ENCODE results near the gene NOX1.
"Not testable (repeated sequence)": the region's sequence is repeated elsewhere in the genome, so short reads cannot be mapped to it uniquely, and the experiment has no call there.

Gene NOX1

GRCh38 chrX:100830547-100830946 lies 43.6 kb downstream of the NOX1 start:
- H3K9me3 ChIP-seq (replicated peaks in 1 of 11), result no peaks in the 10 kb centered on the region
- peak overlapping the region in 2 of 11 experiments; percentile 47 to 52; a peak in 4 of 22 replicates for H3K4me2 ChIP-seq
- 0 out of 22 replicates have a peak overlapping the region, but pooled peaks of 2 of the 11 experiments have one; percentile 4 to 8 for H3K9ac ChIP-seq
- no peak overlapping the region for H3K4me3 ChIP-seq
- H3K27me3 ChIP-seq, result no peaks in the 10 kb centered on the region
- TF ChIP-seq Cebpa-rat (IDR thresholded peaks at IDR 0.05), result no peak
- H3K36me3 ChIP-seq, result peaks cover 51 to 98% (median 76%) of the 10 kb centered on the region in 11 experiments
- peaks cover 0 to 22% (median 10%) of the 10 kb centered on the region in 10 experiments; a peak in 11 of 20 replicates for H3K4me1 ChIP-seq
- H4K20me1 ChIP-seq, result no peaks in the 10 kb centered on the region
- peak overlapping the region in 8 of 11 experiments; percentile 10 to 52 (median 36); a peak in 12 of 22 replicates for H3K27ac ChIP-seq

- no peaks in the 10 kb centered on the region for H3K27me3 ChIP-seq
- peak overlapping the region in 4 of 11 experiments; percentile 4 to 40 (median 8); a peak in 4 of 22 replicates for H3K9ac ChIP-seq
- H3K36me3 ChIP-seq, result peaks cover 53 to 98% (median 77%) of the 10 kb centered on the region in 11 experiments
- no peak overlapping the region for H3K4me3 ChIP-seq
- H3K4me1 ChIP-seq, result peaks cover 0 to 22% (median 10%) of the 10 kb centered on the region in 10 experiments; a peak in 11 of 20 replicates
- peak overlapping the region in 7 of 11 experiments; percentile 18 to 52 (median 42); a peak in 12 of 22 replicates for H3K4me2 ChIP-seq
- TF ChIP-seq Cebpa-rat (IDR thresholded peaks at IDR 0.05), result no peak
- no peaks in the 10 kb centered on the region for H4K20me1 ChIP-seq
- peak overlapping the region in 9 of 11 experiments; percentile 10 to 52 (median 42); a peak in 14 of 22 replicates for H3K27ac ChIP-seq
- no peaks in the 10 kb centered on the region for H3K9me3 ChIP-seq (replicated peaks in 1 of 11)
These were observed 44.0 kb downstream of the NOX1 start for GRCh38 chrX:100830143-100830542.

- Histone ChIP-seq H3K27me3 (no peaks in the 10 kb centered on the region), H3K36me3 (peaks cover 53 to 98% (median 74%) of the 10 kb centered on the region in 11 experiments), H3K9ac (peak overlapping the region in 4 of 11 experiments; percentile 4 to 40 (median 8); a peak in 4 of 22 replicates), H3K9me3 (replicated peaks in 1 of 11) (no peaks in the 10 kb centered on the region), H3K4me2 (peak overlapping the region in 7 of 11 experiments; percentile 18 to 52 (median 42); a peak in 12 of 22 replicates), H3K27ac (peak overlapping the region in 9 of 11 experiments; percentile 10 to 52 (median 42); a peak in 14 of 22 replicates), H4K20me1 (no peaks in the 10 kb centered on the region), H3K4me1 (peaks cover 0 to 22% (median 10%) of the 10 kb centered on the region in 10 experiments; a peak in 11 of 20 replicates), H3K4me3 (no peak overlapping the region)
- TF ChIP-seq Cebpa-rat (IDR thresholded peaks at IDR 0.05), result no peak
These were observed 44.4 kb downstream of the NOX1 start for GRCh38 chrX:100829730-100830129.

GRCh38 chrX:100819837-100820666 lies 54.1 kb downstream of the NOX1 start, which contains the start of gene CSTF2:
CSTF2 (plus strand) TSS chrX:100820391; CDS start chrX:100820417, 26 bp downstream.
- peak within 1 kb of the TSS; percentile 11 to 83 (median 75); a peak in 21 of 22 replicates for H3K27ac ChIP-seq
- TF ChIP-seq Cebpa-rat (IDR thresholded peaks at IDR 0.05), result no peak
- H3K4me3 ChIP-seq, result peak within 1 kb of the TSS; percentile 58 to 72 (median 68)
- peak within 1 kb of the TSS; percentile 60 to 83 (median 75) for H3K9ac ChIP-seq
- no peaks in the 10 kb centered on the region for H3K9me3 ChIP-seq (replicated peaks in 1 of 11)
- peaks cover 0 to 8% (median 0%) of the 10 kb centered on the region in 10 experiments; a peak in 2 of 20 replicates for H3K4me1 ChIP-seq
- peak within 1 kb of the TSS; percentile 61 to 78 (median 67) for H3K4me2 ChIP-seq
- H3K36me3 ChIP-seq, result peaks cover 13 to 34% (median 29%) of the 10 kb centered on the region in 11 experiments; a peak in 20 of 22 replicates
- no peaks in the 10 kb centered on the region for H4K20me1 ChIP-seq
- H3K27me3 ChIP-seq, result no peaks in the 10 kb centered on the region

- Histone ChIP-seq H3K4me2 (peak overlapping the region; percentile 61 to 78 (median 67)), H3K27ac (peak overlapping the region; percentile 11 to 83 (median 75); a peak in 20 of 22 replicates), H3K4me1 (peaks cover 0 to 8% (median 0%) of the 10 kb centered on the region in 10 experiments; a peak in 2 of 20 replicates), H3K9ac (peak overlapping the region; percentile 57 to 83 (median 75)), H3K36me3 (peaks cover 13 to 29% (median 24%) of the 10 kb centered on the region in 11 experiments; a peak in 20 of 22 replicates), H4K20me1 (no peaks in the 10 kb centered on the region), H3K4me3 (peak overlapping the region; percentile 58 to 72 (median 68)), H3K9me3 (replicated peaks in 1 of 11) (no peaks in the 10 kb centered on the region), H3K27me3 (no peaks in the 10 kb centered on the region)
- no peak for TF ChIP-seq Cebpa-rat (IDR thresholded peaks at IDR 0.05)
These were observed 54.7 kb downstream of the NOX1 start for GRCh38 chrX:100819534-100819836.

- TF ChIP-seq Cebpa-rat (IDR thresholded peaks at IDR 0.05), result no peak
- Histone ChIP-seq H3K27ac (no peak overlapping the region), H3K27me3 (no peaks in the 10 kb centered on the region), H3K4me2 (no peak overlapping the region), H3K9ac (no peak overlapping the region), H3K4me3 (no peak overlapping the region), H3K36me3 (peaks cover 0 to 7% (median 4%) of the 10 kb centered on the region in 11 experiments; a peak in 9 of 22 replicates), H3K9me3 (replicated peaks in 1 of 11) (no peaks in the 10 kb centered on the region), H4K20me1 (no peaks in the 10 kb centered on the region), H3K4me1 (peaks cover 0 to 8% (median 0%) of the 10 kb centered on the region in 10 experiments; a peak in 2 of 20 replicates)
These were observed 56.8 kb downstream of the NOX1 start for GRCh38 chrX:100817340-100817739.

GRCh38 chrX:100812216-100813158 lies 61.7 kb downstream of the NOX1 start:
- H3K27me3 ChIP-seq, result no peaks in the 10 kb centered on the region
- no peak overlapping the region for H3K4me3 ChIP-seq
- no peaks in the 10 kb centered on the region for H3K36me3 ChIP-seq
- H3K27ac ChIP-seq, result no peak overlapping the region
- no peak for TF ChIP-seq Cebpa-rat (IDR thresholded peaks at IDR 0.05)
- H3K9me3 ChIP-seq (replicated peaks in 1 of 11), result no peaks in the 10 kb centered on the region
- H4K20me1 ChIP-seq, result no peaks in the 10 kb centered on the region
- H3K4me2 ChIP-seq, result no peak overlapping the region
- no peaks in the 10 kb centered on the region for H3K4me1 ChIP-seq
- H3K9ac ChIP-seq, result no peak overlapping the region

- H4K20me1 ChIP-seq, H3K4me2 ChIP-seq, H3K4me1 ChIP-seq, H3K4me3 ChIP-seq, H3K9ac ChIP-seq, H3K27ac ChIP-seq, H3K36me3 ChIP-seq, H3K27me3 ChIP-seq: not testable (repeated sequence)
- H3K9me3 ChIP-seq (replicated peaks in 1 of 11), result peaks cover 5 to 24% (median 11%) of the 10 kb centered on the region in 11 experiments; a peak in 14 of 22 replicates
These were observed 65.9 kb downstream of the NOX1 start for GRCh38 chrX:100808265-100808664.

Data from BLaER1 treated with 17β-estradiol and CSF1 and Interleukin-3, amounts not matched to agents 10 nM and 100 nM (cell line).